WTC11 (cell line): ENCODE measurements around the gene CGB5. TPM values are rescaled to one million over a fixed set of nuclear protein-coding genes. Genes with fewer than 3 reads are reported as not detected.

Experiments
- ATAC-seq: fragments of 200-7000 bp; cut with Tn5 transposase; 2 replicates; pipeline ENCODE4 v1.10.0; 2021; ENCODE audit warnings: mild to moderate bottlenecking, moderate library complexity
- CTCF ChIA-PET: fragments of 300-600 bp; sonication (Branson Sonifier 250); formaldehyde crosslinking; loops from one replicate; lab custom pipeline; 2021; ENCODE audit warnings: antibody characterized with exemption; lab: Charles Lee
- POLR2A ChIA-PET: fragments of 350-600 bp; sonication (Branson Sonifier 250); formaldehyde crosslinking; loops from one replicate; lab custom pipeline; 2021; ENCODE audit warnings: antibody characterized with exemption; lab: Charles Lee
- DNase-seq: peaks from one replicate; pipeline ENCODE4 v3.0.0; 2021; ENCODE audit warnings: low spot score
- H3K27ac Mint-ChIP-seq: 2 replicates; pipeline ENCODE4 v1.8.0; 2021; ENCODE audit warnings: mixed read lengths
- H3K27me3 Mint-ChIP-seq: 2 replicates; pipeline ENCODE4 v1.8.0; 2021; ENCODE audit warnings: low read depth, mild to moderate bottlenecking, moderate library complexity, mixed read lengths
- H3K36me3 Mint-ChIP-seq: 2 replicates; pipeline ENCODE4 v1.8.0; 2021; ENCODE audit warnings: mixed read lengths
- H3K4me1 Mint-ChIP-seq: 2 replicates; pipeline ENCODE4 v1.8.0; 2022; ENCODE audit warnings: mixed read lengths
- H3K4me3 Mint-ChIP-seq: 2 replicates; pipeline ENCODE4 v1.8.0; 2021; ENCODE audit warnings: mild to moderate bottlenecking, moderate library complexity, mixed read lengths
- H3K9me3 Mint-ChIP-seq: 2 replicates; pipeline ENCODE4 v1.8.0; 2021; ENCODE audit warnings: mixed read lengths
- CBFB ChIP-seq: sonication (generic); formaldehyde crosslinking; IDR thresholded peaks from 2 replicates; pipeline ENCODE4 v1.8.1; 2022; ENCODE audit warnings: mild to moderate bottlenecking, low read depth, missing genetic modification reagents
- CREM ChIP-seq: sonication (generic); formaldehyde crosslinking; IDR thresholded peaks from 2 replicates; pipeline ENCODE4 v1.8.1; 2022; ENCODE audit warnings: mild to moderate bottlenecking, missing genetic modification reagents, moderate library complexity
- E2F1 ChIP-seq: sonication (generic); formaldehyde crosslinking; IDR thresholded peaks from 2 replicates; pipeline ENCODE4 v1.8.0; 2022; ENCODE audit warnings: mild to moderate bottlenecking, missing genetic modification reagents
- EMX1 ChIP-seq: fragments of 250-450 bp; sonication (Bioruptor Pico); IDR thresholded peaks from 2 replicates; pipeline ENCODE4 v1.8.0; 2021; ENCODE audit warnings: mild to moderate bottlenecking
- ETV6 ChIP-seq: sonication (generic); formaldehyde crosslinking; IDR thresholded peaks from 2 replicates; pipeline ENCODE4 v1.8.1; 2022; ENCODE audit warnings: mild to moderate bottlenecking, missing genetic modification reagents
- GRHL2 ChIP-seq: fragments of 250-450 bp; sonication (Bioruptor Pico); IDR thresholded peaks from 2 replicates; pipeline ENCODE4 v1.8.0; 2022; ENCODE audit warnings: mild to moderate bottlenecking, moderate library complexity; ENCODE audit not compliant: insufficient replicate concordance, severe bottlenecking
- IRF2 ChIP-seq: sonication (generic); formaldehyde crosslinking; IDR thresholded peaks from 2 replicates; pipeline ENCODE4 v1.8.0; 2022; ENCODE audit warnings: low read depth, missing genetic modification reagents, borderline replicate concordance
- KAT7 ChIP-seq: sonication (generic); formaldehyde crosslinking; IDR thresholded peaks from 2 replicates; pipeline ENCODE4 v1.8.1; 2023; ENCODE audit warnings: missing genetic modification reagents, mild to moderate bottlenecking, borderline replicate concordance
- NFYB ChIP-seq: sonication (generic); formaldehyde crosslinking; conservative IDR thresholded peaks from 2 replicates; pipeline ENCODE4 v1.8.0; 2022; ENCODE audit warnings: low read depth, missing genetic modification reagents
- NR2C2 ChIP-seq: sonication (generic); formaldehyde crosslinking; IDR thresholded peaks from 2 replicates; pipeline ENCODE4 v1.8.0; 2022; ENCODE audit warnings: mild to moderate bottlenecking, missing genetic modification reagents
- NR3C1 ChIP-seq: sonication (generic); formaldehyde crosslinking; conservative IDR thresholded peaks from 2 replicates; pipeline ENCODE4 v1.8.1; 2023; ENCODE audit warnings: low read depth, mild to moderate bottlenecking, missing genetic modification reagents
- SMAD3 ChIP-seq: sonication (generic); formaldehyde crosslinking; IDR thresholded peaks from 2 replicates; pipeline ENCODE4 v1.8.0; 2022; ENCODE audit warnings: missing genetic modification reagents, mild to moderate bottlenecking, borderline replicate concordance
- SMAD4 ChIP-seq: sonication (generic); formaldehyde crosslinking; IDR thresholded peaks from 2 replicates; pipeline ENCODE4 v1.8.0; 2022; ENCODE audit warnings: mild to moderate bottlenecking, missing genetic modification reagents
- TEAD4 ChIP-seq: sonication (generic); formaldehyde crosslinking; IDR thresholded peaks from 2 replicates; pipeline ENCODE4 v1.8.0; 2022; ENCODE audit warnings: mild to moderate bottlenecking, missing genetic modification reagents
- ZNF219 ChIP-seq: sonication (generic); formaldehyde crosslinking; IDR thresholded peaks from 2 replicates; pipeline ENCODE4 v1.8.0; 2023; ENCODE audit warnings: missing genetic modification reagents, mild to moderate bottlenecking, borderline replicate concordance
- total RNA-seq: library from RNA; stranded (reverse); gene quantifications from 3 replicates; pipeline ENCODE4 v1.2.3, GENCODE V29; 2021
- TF ChIP-seq, protein P1 (sequence below): sonication (generic); formaldehyde crosslinking; IDR thresholded peaks from 2 replicates; pipeline ENCODE4 v1.8.0; 2022; ENCODE audit warnings: mild to moderate bottlenecking, missing genetic modification reagents
- TF ChIP-seq, protein P2 (sequence below): sonication (generic); formaldehyde crosslinking; IDR thresholded peaks from 2 replicates; pipeline ENCODE4 v1.8.1; 2022; ENCODE audit warnings: mild to moderate bottlenecking, missing genetic modification reagents, moderate library complexity, borderline replicate concordance
- TF ChIP-seq, protein P3 (sequence below): fragments of 250-450 bp; sonication (Bioruptor Pico); IDR thresholded peaks from 2 replicates; pipeline ENCODE4 v2.1.2; 2022; ENCODE audit warnings: mild to moderate bottlenecking, moderate library complexity
- TF ChIP-seq, protein P4 (sequence below): fragments of 250-450 bp; sonication (Bioruptor Pico); IDR thresholded peaks from 2 replicates; pipeline ENCODE4 v1.9.0; 2021; ENCODE audit warnings: mild to moderate bottlenecking, borderline replicate concordance
- TF ChIP-seq, protein P5 (sequence below): sonication (generic); formaldehyde crosslinking; IDR thresholded peaks from 2 replicates; pipeline ENCODE4 v1.8.0; 2022; ENCODE audit warnings: mild to moderate bottlenecking, missing genetic modification reagents

Gene CGB5
- total RNA-seq, 1 experiment from 2014 or later: 0.35 TPM

DNA sequence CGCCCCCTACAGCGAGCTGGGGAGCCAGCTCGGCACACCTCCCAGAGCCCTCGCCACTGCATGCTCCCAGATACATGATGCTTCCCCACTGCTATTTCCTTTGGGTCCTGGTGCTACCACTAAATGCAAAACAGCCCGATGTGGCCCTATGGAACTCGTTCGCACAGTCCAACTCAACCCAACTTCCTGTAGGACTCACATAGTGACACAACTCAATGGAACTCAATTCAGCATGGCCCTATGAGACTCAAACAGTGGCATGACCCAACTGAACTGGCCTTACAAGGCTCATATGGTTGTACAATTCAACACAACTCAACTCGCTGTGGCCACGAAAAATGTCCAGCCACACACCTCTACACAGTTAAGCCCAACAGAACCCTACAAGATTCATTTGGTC lies 25.4 kb downstream of the CGB5 start:
- H3K27me3 Mint-ChIP-seq: peaks cover 90% of the 10 kb centered on the region
- peaks cover 8% of the 10 kb centered on the region for H3K9me3 Mint-ChIP-seq
- no peak overlapping the region for H3K4me3 Mint-ChIP-seq
- peaks cover 32% of the 10 kb centered on the region for H3K4me1 Mint-ChIP-seq
- POLR2A ChIA-PET: no interaction called here
- TF ChIP-seq, protein P1, sequence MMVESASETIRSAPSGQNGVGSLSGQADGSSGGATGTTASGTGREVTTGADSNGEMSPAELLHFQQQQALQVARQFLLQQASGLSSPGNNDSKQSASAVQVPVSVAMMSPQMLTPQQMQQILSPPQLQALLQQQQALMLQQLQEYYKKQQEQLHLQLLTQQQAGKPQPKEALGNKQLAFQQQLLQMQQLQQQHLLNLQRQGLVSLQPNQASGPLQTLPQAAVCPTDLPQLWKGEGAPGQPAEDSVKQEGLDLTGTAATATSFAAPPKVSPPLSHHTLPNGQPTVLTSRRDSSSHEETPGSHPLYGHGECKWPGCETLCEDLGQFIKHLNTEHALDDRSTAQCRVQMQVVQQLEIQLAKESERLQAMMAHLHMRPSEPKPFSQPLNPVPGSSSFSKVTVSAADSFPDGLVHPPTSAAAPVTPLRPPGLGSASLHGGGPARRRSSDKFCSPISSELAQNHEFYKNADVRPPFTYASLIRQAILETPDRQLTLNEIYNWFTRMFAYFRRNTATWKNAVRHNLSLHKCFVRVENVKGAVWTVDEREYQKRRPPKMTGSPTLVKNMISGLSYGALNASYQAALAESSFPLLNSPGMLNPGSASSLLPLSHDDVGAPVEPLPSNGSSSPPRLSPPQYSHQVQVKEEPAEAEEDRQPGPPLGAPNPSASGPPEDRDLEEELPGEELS (CRISPR knock-in tag): no peak
- TF ChIP-seq NR3C1 (CRISPR knock-in tag): no peak
- TF ChIP-seq GRHL2 (CRISPR knock-in tag): no peak
- TF ChIP-seq KAT7 (CRISPR knock-in tag): no peak
- no peak for TF ChIP-seq E2F1 (CRISPR knock-in tag)
- no peak for TF ChIP-seq IRF2
- no peak for TF ChIP-seq CBFB
- TF ChIP-seq, protein P2, sequence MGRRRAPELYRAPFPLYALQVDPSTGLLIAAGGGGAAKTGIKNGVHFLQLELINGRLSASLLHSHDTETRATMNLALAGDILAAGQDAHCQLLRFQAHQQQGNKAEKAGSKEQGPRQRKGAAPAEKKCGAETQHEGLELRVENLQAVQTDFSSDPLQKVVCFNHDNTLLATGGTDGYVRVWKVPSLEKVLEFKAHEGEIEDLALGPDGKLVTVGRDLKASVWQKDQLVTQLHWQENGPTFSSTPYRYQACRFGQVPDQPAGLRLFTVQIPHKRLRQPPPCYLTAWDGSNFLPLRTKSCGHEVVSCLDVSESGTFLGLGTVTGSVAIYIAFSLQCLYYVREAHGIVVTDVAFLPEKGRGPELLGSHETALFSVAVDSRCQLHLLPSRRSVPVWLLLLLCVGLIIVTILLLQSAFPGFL (CRISPR knock-in tag): no peak
- no peak overlapping the region for H3K27ac Mint-ChIP-seq
- DNase-seq (no peak), ATAC-seq (no peak)
- CTCF ChIA-PET: interaction anchor here (1.0 to 3.3 kb wide), 5 partner anchors 13 to 141 kb away, joined by 3 to 10 read pairs (median 7); partner anchors contain the start of gene RUVBL2
- H3K36me3 Mint-ChIP-seq: no peaks in the 10 kb centered on the region; the same call in 1 of the 2 replicates

DNA sequence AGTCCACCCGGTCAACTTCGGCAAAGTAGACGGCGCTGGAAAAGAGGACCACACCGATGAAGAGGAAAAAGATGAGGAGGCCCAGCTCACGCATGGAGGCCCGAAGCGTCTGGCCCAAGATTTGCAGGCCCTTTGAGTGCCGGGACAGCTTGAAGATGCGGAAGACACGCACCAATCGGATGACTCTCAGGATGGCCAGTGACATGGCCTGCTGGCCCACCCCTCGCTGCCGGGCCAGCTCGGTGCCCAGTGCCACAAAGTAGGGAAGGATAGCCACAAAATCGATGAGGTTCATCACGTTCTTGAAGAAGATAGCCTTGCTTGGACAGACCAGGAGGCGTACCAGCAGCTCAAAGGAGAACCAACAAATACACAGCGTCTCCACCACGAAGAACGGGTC lies 26.8 kb downstream of the CGB5 start:
- Mint-ChIP-seq H3K9me3 (peaks cover 8% of the 10 kb centered on the region), H3K4me3 (no peak overlapping the region), H3K27ac (no peak overlapping the region), H3K27me3 (peaks cover 95% of the 10 kb centered on the region), H3K36me3 (no peaks in the 10 kb centered on the region; the same call in 1 of the 2 replicates), H3K4me1 (peaks cover 28% of the 10 kb centered on the region)
- no peak for TF ChIP-seq NR2C2 (CRISPR knock-in tag)
- TF ChIP-seq CBFB: no peak
- no peak for TF ChIP-seq NR3C1 (CRISPR knock-in tag)
- no peak for DNase-seq
- ATAC-seq: no peak
- CTCF ChIA-PET: interaction anchor here (0.9 to 3.3 kb wide), 6 partner anchors 14 to 140 kb away, joined by 3 to 10 read pairs (median 6); no protein-coding TSS in a partner anchor
- POLR2A ChIA-PET: no interaction called here

- DNase-seq (peak; percentile 94), ATAC-seq (peak; percentile 91)
- Mint-ChIP-seq H3K9me3 (peaks cover 8% of the 10 kb centered on the region), H3K27ac (no peak overlapping the region), H3K4me3 (peak overlapping the region; percentile 71), H3K27me3 (peaks cover 89% of the 10 kb centered on the region), H3K36me3 (no peaks in the 10 kb centered on the region; the same call in 1 of the 2 replicates), H3K4me1 (peaks cover 12% of the 10 kb centered on the region)
- ChIA-PET POLR2A (no interaction called here), CTCF (interaction anchor here (1.3 to 3.3 kb wide), 2 partner anchors 16 to 26 kb away, joined by 3 to 10 read pairs; no protein-coding TSS in a partner anchor)
- peak; percentile 46; the same call in 1 of the 2 replicates for TF ChIP-seq SMAD4 (CRISPR knock-in tag)
- TF ChIP-seq, protein P3, sequence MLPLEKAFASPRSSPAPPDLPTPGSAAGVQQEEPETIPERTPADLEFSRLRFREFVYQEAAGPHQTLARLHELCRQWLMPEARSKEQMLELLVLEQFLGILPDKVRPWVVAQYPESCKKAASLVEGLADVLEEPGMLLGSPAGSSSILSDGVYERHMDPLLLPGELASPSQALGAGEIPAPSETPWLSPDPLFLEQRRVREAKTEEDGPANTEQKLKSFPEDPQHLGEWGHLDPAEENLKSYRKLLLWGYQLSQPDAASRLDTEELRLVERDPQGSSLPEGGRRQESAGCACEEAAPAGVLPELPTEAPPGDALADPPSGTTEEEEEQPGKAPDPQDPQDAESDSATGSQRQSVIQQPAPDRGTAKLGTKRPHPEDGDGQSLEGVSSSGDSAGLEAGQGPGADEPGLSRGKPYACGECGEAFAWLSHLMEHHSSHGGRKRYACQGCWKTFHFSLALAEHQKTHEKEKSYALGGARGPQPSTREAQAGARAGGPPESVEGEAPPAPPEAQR: no peak
- no peak for TF ChIP-seq EMX1 (CRISPR knock-in tag)
- peak; percentile 60; the same call in 1 of the 2 replicates for TF ChIP-seq SMAD3 (CRISPR knock-in tag)
- TF ChIP-seq, protein P4, sequence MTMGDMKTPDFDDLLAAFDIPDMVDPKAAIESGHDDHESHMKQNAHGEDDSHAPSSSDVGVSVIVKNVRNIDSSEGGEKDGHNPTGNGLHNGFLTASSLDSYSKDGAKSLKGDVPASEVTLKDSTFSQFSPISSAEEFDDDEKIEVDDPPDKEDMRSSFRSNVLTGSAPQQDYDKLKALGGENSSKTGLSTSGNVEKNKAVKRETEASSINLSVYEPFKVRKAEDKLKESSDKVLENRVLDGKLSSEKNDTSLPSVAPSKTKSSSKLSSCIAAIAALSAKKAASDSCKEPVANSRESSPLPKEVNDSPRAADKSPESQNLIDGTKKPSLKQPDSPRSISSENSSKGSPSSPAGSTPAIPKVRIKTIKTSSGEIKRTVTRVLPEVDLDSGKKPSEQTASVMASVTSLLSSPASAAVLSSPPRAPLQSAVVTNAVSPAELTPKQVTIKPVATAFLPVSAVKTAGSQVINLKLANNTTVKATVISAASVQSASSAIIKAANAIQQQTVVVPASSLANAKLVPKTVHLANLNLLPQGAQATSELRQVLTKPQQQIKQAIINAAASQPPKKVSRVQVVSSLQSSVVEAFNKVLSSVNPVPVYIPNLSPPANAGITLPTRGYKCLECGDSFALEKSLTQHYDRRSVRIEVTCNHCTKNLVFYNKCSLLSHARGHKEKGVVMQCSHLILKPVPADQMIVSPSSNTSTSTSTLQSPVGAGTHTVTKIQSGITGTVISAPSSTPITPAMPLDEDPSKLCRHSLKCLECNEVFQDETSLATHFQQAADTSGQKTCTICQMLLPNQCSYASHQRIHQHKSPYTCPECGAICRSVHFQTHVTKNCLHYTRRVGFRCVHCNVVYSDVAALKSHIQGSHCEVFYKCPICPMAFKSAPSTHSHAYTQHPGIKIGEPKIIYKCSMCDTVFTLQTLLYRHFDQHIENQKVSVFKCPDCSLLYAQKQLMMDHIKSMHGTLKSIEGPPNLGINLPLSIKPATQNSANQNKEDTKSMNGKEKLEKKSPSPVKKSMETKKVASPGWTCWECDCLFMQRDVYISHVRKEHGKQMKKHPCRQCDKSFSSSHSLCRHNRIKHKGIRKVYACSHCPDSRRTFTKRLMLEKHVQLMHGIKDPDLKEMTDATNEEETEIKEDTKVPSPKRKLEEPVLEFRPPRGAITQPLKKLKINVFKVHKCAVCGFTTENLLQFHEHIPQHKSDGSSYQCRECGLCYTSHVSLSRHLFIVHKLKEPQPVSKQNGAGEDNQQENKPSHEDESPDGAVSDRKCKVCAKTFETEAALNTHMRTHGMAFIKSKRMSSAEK (CRISPR knock-in tag): no peak
- peak; percentile 74 for TF ChIP-seq TEAD4 (CRISPR knock-in tag)
- TF ChIP-seq CREM (CRISPR knock-in tag): peak; percentile 65; the same call in 1 of the 2 replicates
- TF ChIP-seq, protein P5, sequence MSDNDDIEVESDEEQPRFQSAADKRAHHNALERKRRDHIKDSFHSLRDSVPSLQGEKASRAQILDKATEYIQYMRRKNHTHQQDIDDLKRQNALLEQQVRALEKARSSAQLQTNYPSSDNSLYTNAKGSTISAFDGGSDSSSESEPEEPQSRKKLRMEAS (CRISPR knock-in tag): peak; percentile 97
- peak; percentile 93 for TF ChIP-seq ETV6
- peak; percentile 78 for TF ChIP-seq ZNF219
- TF ChIP-seq NFYB: peak; percentile 9; the same call in 1 of the 2 replicates
These were observed 28.4 kb downstream of the CGB5 start for GRCh38 chr19:49071860-49072547.
